ENCODE measurements around the gene WNT10A.

WNT10A gene

DNA sequence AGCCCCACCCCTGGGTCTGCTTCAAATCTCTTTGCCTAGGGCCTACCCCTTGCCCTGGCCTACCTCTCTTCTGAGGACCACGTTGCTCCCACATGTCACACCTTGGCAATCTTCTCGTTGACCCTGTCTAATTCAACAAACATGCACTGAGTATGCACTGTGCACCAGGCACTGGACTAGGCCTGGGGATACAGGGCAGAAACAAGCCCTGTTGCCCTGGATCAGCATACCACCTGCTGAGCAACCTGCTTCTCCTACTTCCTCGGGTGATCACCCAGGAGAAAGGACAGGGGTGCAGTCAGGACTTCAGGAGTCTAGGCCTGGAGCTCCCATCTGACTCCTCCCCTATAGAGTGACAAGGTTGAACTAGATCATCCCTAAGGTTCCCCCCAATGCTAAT lies 9.7 kb downstream of the WNT10A start:
- Mint-ChIP-seq H3K36me3 (ENCODE audit: low read depth) (no peaks in the 10 kb centered on the region), H3K4me3 (no peak overlapping the region), H3K9me3 (no peaks in the 10 kb centered on the region), H3K27ac (no peak overlapping the region), H3K27me3 (ENCODE audit: low read depth) (peaks cover 85% of the 10 kb centered on the region), H3K4me1 (peaks cover 53% of the 10 kb centered on the region)
- TF ChIP-seq, protein P1, sequence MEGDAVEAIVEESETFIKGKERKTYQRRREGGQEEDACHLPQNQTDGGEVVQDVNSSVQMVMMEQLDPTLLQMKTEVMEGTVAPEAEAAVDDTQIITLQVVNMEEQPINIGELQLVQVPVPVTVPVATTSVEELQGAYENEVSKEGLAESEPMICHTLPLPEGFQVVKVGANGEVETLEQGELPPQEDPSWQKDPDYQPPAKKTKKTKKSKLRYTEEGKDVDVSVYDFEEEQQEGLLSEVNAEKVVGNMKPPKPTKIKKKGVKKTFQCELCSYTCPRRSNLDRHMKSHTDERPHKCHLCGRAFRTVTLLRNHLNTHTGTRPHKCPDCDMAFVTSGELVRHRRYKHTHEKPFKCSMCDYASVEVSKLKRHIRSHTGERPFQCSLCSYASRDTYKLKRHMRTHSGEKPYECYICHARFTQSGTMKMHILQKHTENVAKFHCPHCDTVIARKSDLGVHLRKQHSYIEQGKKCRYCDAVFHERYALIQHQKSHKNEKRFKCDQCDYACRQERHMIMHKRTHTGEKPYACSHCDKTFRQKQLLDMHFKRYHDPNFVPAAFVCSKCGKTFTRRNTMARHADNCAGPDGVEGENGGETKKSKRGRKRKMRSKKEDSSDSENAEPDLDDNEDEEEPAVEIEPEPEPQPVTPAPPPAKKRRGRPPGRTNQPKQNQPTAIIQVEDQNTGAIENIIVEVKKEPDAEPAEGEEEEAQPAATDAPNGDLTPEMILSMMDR (IDR thresholded peaks at IDR 0.05; ENCODE audit: unreplicated experiment in 3 of 3) = no peak

DNA sequence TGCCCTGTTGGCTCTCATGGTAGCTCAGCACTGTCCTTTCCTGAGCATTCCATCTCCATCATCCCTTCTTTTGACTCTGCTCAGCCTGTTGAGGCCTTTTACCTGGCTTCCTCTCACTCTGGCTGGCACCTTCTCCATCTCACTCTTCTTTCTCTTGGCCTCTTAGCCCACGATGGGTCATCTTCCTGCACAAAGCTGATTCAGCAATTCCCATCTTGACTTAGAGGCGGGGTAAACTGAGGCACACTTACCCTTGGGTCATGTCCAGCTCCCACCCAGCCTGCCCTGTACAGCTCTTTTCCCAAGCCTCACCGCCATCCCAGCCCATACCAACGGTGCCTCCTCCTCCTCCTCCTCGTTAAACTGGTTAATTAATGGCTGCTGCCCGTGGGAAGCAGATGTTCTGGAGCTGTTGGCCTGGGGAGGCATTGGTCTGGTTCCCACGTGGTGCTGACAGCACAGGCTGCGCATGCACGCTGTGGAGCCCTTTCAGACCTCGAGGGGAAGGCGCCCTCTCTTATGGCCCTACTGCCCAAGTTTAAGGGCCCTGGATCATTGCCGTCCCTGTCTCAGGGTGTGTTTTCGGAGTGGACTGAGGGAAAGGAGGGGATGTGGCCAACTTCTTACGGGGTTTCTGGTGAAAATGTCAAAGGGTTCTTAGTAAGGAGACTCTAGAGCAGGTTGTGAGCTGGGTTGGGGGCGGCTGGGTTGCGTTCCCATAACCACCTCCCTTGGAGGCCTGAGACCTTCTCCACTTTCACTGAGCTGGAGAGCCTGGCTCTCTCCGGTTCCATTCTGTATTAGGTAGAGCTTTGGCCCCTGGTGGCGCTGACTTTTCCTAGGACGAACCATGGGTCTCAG lies 10.9 kb downstream of the WNT10A start:
- no peaks in the 10 kb centered on the region for H3K9me3 Mint-ChIP-seq

DNA sequence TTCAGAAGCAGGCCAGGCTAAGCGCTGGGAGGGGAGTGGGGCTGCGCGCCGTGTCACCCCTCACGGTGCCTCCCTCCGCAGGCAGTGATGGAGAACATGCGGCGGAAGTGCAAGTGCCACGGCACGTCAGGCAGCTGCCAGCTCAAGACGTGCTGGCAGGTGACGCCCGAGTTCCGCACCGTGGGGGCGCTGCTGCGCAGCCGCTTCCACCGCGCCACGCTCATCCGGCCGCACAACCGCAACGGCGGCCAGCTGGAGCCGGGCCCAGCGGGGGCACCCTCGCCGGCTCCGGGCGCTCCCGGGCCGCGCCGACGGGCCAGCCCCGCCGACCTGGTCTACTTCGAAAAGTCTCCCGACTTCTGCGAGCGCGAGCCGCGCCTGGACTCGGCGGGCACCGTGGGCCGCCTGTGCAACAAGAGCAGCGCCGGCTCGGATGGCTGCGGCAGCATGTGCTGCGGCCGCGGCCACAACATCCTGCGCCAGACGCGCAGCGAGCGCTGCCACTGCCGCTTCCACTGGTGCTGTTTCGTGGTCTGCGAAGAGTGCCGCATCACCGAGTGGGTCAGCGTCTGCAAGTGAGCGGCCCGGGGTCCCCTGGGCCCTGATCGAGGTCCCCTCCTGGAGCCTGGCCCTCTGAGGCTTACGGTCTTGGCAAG lies 12.2 kb downstream of the WNT10A start:
- Mint-ChIP-seq H3K9me3 (no peaks in the 10 kb centered on the region), H3K36me3 (ENCODE audit: low read depth) (no peaks in the 10 kb centered on the region), H3K4me1 (peaks cover 40% of the 10 kb centered on the region), H3K4me3 (peak overlapping the region; percentile 49 to 79 (median 66)), H3K27me3 (ENCODE audit: low read depth) (peaks cover 86% of the 10 kb centered on the region), H3K27ac (no peak overlapping the region)
- TF ChIP-seq, protein P1 (IDR thresholded peaks at IDR 0.05; ENCODE audit: unreplicated experiment in 3 of 3) = peak; percentile 25 to 61 (median 38)

More for the DNA sequence above, 10.9 kb downstream of the WNT10A start:
- H3K36me3 Mint-ChIP-seq (ENCODE audit: low read depth) = no peaks in the 10 kb centered on the region
- TF ChIP-seq, protein P1 (IDR thresholded peaks at IDR 0.05; ENCODE audit: unreplicated experiment in 3 of 3) = no peak
- H3K4me3 Mint-ChIP-seq = peak overlapping the region; percentile 49 to 69 (median 60)
- H3K27ac Mint-ChIP-seq = no peak overlapping the region
- peaks cover 86% of the 10 kb centered on the region for H3K27me3 Mint-ChIP-seq (ENCODE audit: low read depth)
- peaks cover 51% of the 10 kb centered on the region for H3K4me1 Mint-ChIP-seq

DNA sequence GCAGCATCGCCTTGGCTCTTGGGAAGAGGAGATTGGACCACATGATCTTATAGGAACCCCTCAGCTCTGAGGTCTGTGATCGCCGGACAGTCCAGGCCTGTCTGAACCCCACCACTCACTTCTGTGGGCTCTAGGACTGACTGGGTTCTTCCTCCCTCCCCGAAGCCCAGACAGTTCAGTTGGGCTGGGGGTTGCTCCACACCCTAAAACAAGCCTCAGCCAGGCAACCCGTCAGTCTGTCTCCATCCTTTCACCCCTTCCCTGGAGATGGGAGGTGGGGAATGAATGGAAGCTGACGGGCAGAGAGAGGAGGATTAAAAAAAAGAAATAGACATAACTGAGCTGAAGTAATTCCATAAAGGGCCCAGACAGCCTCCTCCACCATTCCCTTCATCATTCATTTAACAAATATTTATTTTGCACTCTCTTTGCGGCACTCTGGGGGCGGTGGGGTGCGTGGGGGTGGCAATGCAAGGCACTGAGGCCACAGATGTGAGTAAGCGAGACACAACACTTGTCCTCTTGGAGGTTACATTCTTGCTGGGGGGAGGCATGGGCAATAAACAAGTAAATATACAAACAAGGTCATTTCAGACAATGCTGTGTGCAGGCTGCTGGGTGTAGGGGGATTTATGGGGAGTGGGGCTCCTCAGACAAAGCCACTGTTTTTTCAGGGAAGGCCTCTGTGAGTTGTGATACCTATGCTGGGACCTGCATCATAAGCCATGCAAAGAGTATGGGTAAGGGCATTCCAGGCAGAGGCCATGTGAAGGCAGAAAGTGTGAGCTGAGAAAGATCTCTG lies 12.9 kb downstream of the WNT10A start:
- H3K4me3 Mint-ChIP-seq = peak overlapping the region; percentile 49 to 79 (median 66)
- no peak overlapping the region for H3K27ac Mint-ChIP-seq
- peaks cover 90% of the 10 kb centered on the region for H3K27me3 Mint-ChIP-seq (ENCODE audit: low read depth)
- H3K9me3 Mint-ChIP-seq = no peaks in the 10 kb centered on the region
- TF ChIP-seq, protein P1 (IDR thresholded peaks at IDR 0.05; ENCODE audit: unreplicated experiment in 3 of 3) = no peak
- H3K36me3 Mint-ChIP-seq (ENCODE audit: low read depth) = no peaks in the 10 kb centered on the region
- peaks cover 46% of the 10 kb centered on the region for H3K4me1 Mint-ChIP-seq

DNA sequence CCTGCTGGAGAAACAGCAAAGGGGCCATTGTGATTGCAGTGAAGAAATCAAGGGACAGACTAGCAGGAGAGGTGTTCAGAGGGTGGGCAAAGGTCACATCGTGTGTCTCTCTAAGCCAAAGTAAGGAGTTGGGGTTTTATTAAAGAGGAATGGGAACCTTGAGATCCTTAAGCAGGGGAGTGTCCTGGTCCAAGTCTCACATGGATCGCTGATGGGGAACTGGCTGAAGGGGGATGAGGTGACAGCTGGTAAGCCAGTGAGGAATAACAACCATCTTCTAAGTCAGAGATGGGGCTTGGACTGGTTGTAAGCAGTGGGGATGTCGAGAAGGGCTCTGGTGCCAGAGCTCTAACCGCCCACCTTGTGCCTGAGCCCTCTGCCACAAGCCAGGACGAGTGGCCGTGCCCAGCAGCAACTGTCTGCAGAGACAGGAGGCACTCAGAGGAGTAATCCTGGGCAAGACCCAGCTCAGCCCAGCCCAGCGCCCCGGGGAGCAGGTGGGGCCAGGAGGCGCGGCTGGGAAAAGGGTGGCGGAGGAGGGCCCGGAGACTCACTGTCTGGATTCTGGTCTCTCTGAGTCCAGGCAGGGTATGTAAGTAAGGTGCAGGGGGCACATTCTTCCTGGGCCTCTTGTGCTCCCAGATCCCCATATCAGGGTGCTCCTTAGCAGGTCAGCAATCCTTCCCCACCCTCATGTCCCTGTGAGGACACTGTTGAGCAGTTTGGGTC lies 13.7 kb downstream of the WNT10A start:
- Mint-ChIP-seq H3K27me3 (ENCODE audit: low read depth) (peaks cover 97% of the 10 kb centered on the region), H3K4me3 (peak overlapping the region; percentile 49 to 79 (median 66)), H3K9me3 (no peaks in the 10 kb centered on the region), H3K27ac (no peak overlapping the region), H3K4me1 (peaks cover 49% of the 10 kb centered on the region), H3K36me3 (ENCODE audit: low read depth) (no peaks in the 10 kb centered on the region)
- TF ChIP-seq, protein P1 (IDR thresholded peaks at IDR 0.05; ENCODE audit: unreplicated experiment in 3 of 3) = no peak
